ENCODE data around the gene RPRD1B.

The RPRD1B gene

DNA sequence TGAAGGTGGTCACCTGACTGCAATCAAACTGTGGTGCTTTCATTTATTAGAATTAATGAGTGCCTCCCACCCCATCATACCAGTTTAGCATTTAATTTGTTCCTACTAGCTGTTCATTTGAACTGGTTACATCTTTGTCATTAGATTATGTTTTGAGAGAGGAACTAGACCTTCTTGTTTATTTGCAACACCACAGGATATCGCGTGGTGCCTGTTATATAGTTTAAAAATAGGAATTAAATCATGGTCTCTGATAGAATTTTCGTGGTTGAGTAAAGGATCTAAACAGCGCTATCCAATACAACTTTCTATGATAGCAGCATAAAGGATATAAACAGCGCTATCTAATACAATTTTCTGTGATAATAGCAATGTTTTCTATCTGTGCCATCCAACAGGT lies 2.8 kb downstream of the RPRD1B start:
- no peak for DNase-seq (ENCODE audit: low read depth)

DNA sequence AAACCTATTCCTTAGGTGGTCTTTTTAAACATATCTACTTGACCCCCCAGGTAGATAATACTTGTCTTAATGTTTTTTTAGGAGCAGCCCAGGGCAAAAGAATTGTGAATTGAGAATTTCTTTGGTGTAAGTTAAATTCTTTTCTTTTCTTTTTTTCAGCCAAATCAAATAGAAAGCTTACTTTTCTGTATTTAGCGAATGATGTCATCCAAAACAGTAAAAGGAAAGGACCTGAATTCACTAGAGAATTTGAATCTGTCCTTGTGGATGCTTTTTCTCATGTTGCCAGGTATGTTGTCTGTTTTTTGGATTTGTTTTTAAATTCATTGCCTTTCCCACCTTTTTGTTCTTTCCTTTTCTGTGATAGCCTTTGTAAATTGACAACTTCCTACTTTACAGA lies 6.7 kb downstream of the RPRD1B start:
- no peak for DNase-seq (ENCODE audit: low read depth)

DNA sequence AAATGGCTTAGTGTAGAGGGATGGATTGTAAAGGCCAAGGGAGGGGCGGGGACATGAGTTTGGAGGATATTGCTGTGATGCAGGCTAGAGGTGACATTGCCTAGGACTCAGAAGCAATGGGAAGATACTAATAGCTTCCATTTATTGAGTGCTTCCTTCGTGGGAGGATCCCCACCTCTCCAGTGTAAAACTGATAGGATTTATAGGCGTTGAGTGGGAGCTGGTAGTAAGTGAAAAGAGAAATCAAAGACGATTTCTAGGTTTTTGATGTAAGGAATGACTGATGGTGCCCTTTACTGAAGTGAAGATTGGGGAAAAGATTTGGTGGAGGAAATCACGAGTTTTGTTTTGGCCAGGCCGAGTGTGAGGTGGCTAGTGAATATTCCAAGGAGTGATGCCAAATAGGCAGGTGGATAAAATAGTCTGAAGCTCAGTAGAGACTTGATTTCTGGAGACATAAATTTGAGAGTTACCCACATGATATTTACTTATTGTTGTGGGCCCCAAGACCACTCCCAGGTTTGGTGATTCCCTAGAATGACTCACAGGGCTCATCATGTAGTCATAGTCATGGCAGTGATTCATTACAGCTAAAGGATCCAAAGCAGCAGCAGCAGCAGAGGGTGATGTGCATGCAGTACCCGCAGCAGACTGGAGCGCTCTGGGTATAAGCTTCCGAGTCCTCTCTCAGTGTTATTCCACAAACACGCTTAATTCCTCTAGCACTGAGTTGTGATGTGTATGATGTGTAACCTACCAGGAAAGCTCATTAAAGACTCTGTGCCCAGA lies 10.2 kb downstream of the RPRD1B start:
- DNase-seq (ENCODE audit: low read depth), result peak; percentile 85

DNA sequence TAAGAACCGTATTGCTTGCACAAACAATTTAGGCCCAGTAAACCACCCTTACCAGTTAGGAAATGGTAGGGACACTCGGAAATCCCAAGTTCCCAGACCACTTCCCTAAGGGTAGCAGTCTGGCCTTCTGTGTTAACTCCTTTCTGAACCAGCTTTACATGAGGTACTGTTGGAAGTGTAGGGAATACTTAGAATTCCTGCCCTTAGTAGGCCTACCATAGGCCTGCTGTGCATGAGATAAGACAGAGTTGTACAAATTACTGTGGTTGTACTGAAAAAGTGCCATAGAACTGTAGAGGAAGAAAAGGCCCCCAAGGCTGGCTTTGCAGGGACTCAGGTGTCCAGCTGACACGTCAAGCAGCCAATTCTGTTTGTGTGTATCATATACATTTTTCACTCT lies 11.1 kb downstream of the RPRD1B start:
- DNase-seq (ENCODE audit: low read depth), result no peak

DNA sequence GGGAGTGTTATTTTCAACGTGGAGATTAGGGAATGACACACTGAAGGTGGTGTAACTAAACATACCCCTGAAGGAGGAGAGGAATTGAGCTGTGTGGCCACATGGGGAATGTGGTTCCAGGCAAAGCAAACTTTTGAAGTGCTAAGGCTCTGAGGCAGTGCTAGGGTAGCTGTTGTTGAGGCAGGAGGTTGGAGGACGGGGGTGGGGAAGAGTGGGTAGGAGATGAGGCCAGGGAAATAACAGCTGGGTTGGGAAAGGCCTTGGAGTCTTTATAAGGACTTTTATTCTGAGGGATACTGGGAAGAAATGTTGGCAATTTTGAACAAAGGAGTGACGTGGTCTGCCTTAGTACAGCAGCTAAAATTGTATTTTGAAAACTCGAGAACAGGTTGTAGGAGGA lies 13.0 kb downstream of the RPRD1B start:
- DNase-seq (ENCODE audit: low read depth), result no peak

DNA sequence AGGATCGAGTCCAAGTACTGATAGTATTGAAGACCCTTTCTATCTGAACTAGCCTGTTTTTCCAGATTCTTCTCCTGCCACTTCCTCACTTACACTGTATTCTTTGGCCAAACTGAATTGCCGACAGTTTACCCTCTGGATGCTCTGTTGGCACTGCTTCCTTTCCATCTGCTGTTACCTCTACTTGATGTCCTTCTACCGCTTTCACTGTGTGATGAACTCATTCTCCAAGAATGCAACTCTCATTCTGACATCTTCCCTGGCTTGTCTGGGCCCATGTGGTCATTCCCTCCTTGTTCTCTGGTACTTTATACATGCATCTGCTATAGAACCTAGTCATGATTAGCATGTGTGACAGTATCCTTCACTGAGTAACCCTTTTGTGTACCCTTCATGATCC lies 16.3 kb downstream of the RPRD1B start:
- peak; percentile 82 for DNase-seq (ENCODE audit: low read depth)

DNA sequence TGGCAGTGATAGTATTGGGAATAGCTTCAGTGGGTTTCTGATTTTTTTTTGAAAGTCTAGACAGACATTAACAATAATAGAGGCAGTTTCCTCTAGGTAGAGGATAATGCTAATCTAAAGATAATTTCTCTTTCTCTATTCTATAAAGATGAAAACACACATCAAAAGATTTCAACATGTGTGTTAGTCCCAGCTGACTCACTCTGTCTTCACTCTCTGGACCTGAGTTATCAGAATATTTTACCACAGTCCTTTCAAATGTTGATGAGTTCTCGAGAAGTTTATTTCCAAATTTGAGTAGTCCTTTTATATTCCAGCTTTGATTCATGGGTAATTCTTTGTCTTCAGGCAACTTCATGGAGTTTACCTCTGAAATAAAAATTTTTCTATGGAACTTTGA lies 17.1 kb downstream of the RPRD1B start:
- peak; percentile 19 for DNase-seq (ENCODE audit: low read depth)

DNA sequence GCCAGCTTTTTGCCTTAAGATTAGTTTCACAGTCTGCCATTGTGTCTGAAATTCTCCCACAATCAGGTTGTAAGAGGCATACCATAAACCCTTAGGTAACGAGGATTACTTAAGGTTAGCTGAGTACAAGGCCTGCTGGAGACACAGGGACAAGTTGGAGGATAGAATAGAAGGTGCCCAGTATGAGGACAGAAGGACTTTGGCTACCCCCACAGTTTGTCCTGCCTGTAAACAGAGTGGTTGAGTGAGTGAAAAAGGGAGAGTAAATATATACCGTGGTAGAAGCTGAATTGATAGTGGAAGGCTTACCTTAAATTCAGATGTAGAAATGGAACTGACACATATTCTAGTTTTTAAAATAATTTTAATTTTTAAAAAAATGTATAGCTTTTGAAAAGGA lies 19.3 kb downstream of the RPRD1B start:
- DNase-seq (ENCODE audit: low read depth), result no peak

DNA sequence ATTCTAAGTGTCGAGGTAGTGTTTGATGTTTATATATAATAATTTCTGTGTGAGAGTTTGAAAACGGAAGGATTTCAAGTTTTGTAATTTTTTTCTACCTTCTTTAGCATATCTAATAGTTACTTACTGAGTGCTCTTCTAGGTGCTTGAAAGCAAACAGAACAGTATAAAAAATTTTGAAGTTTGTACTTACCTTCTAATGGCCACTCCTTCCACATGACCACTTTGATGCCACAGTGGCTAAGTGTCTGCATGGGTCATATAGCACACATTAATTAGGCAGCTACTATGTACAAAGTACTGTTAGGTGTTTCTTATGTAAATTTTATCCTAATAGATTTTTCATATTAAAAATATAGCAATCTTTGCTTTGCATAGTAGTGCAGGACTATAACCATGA lies 21.1 kb downstream of the RPRD1B start:
- no peak for DNase-seq (ENCODE audit: low read depth)

DNA sequence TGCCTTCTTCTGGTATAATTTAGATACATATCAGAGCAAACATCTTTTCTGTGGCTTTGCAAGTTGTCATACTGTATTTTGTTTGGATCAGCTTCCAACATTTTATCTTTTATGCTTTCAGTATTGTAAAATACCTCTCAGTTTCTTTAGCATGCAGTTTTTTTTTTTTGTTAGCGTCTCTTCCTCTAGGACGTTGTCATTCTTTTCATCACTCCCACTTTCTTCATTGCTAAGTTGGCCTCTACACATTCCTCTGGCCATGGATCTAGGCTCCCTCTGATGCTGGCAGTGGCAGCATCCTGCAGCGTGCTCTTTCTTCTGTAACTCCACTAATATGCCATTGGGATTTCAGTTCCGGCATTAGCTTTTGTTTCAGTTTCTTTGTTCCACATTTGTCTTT lies 21.7 kb downstream of the RPRD1B start:
- no peak for DNase-seq (ENCODE audit: low read depth)

DNA sequence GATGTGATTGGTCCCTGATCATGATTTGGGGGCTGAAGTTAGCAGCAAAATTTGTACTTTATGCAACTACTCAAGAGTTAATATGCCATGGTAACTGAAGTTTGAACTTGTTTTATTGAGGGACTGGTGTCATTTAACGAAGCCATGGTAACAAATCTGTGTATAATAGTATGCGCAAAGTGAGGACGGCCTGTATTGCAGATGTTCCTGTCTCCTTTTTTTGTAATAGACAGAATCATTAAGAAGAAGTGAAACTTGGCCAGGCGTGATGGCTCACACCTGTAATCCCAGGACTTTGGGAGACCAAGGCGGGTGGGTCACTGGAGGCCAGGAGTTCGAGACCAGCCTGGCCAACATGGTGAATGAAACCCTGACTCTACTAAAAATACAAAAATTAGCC lies 22.3 kb downstream of the RPRD1B start:
- DNase-seq (ENCODE audit: low read depth), result no peak

DNA sequence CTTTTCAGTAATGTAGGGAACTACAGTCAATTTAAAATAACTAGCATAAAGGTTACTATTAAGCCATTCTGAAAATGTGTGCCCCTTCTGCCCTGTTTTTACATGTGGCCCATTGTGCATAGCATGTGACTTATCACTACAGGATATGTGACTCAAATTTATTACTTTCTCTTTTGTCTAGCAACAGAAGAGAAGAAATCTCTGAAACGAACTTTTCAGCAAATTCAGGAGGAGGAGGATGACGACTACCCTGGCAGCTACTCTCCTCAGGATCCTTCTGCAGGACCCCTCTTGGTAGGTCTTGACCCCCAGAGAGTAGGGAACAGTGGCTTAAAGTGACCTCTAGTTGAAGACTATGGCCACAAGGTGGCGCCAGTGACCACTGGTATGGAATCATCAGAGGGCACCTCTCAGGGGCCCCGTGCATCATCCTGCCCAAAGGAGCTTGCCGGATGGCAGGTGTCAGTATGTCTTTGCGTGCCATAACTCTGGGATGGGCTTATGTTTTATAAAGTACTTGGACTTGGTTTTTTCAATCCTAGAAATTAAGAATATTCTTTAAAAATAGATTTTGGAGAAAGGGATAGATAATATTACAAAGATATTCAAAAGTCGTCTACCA lies 23.9 kb downstream of the RPRD1B start:
- peak; percentile 73 for DNase-seq (ENCODE audit: low read depth)

DNA sequence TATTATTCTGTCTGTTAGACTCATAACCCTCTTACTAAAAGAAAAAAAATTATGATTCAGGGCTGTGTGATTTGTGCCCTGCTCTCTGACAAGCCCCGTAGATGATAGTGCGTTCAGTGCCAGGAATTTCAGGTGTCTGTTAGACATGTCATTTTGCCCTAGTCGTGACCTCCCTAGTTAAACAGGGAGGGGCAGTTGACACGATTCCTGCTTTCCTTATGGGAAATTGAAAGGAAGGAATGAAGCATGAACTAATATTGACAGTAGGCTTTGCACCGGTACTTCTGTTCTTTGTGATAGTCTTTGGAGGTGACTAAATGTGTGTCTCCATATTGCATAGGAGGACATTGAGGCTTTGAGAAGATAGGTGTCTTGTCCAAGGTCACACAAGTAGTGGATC lies 26.3 kb downstream of the RPRD1B start:
- no peak for DNase-seq (ENCODE audit: low read depth)

DNA sequence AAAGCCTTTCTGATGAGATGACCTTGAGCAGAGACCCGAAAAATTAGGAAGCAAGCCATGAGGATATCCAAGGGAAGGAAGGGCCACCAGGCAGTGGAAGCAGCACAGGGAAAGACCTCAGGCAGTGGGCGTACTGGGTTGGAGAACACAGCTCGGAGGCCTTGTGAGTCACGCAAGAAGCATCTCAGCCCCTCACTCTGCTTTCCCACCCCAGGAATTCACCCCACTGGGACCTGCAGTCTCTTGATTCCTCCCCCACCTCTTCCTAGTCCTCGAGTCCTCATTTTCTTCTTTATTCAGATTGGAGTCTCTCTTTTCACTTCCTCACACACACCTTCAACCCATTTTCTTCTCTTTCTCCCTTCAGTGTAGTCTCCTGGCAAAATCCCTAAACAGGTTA lies 27.0 kb downstream of the RPRD1B start:
- peak; percentile 40 for DNase-seq (ENCODE audit: low read depth)

DNA sequence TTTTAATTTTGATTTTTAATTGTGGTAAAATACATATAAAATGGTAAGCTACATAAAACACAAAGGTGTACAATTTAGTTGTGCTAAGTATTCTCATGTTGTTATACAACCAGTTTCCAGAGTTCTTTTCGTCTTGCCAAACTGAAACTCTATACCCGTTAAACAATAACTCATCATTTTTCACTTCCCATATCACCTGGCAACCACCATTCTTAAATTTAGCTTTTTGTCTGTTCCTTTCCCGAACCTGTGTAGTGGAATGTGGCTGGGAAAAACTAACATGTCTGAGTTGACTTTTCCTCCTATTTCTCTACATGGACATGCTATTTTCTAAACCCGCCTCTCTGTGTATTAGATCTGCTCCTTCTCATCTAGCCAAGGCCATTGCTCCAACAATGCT lies 27.6 kb downstream of the RPRD1B start:
- no peak for DNase-seq (ENCODE audit: low read depth)

DNA sequence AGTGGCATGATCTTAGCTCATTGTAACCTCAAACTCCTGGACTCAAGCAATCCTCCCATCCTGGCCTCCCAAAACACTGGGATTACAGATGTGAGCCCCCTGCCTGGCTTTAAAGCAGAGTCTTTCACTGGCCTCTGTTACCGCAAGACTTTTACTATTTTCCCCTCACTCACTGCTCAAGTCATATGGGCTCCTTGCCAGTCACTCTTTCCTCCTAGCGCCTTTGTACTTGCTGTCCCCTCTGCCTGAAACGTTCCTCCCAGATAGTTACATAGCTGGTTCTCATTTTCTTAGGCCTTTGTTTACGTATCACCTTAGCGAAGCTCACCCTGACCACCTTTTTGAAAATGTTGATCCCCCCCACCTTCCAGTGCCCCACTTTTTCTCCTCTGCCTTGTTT lies 29.3 kb downstream of the RPRD1B start:
- no peak for DNase-seq (ENCODE audit: low read depth)

DNA sequence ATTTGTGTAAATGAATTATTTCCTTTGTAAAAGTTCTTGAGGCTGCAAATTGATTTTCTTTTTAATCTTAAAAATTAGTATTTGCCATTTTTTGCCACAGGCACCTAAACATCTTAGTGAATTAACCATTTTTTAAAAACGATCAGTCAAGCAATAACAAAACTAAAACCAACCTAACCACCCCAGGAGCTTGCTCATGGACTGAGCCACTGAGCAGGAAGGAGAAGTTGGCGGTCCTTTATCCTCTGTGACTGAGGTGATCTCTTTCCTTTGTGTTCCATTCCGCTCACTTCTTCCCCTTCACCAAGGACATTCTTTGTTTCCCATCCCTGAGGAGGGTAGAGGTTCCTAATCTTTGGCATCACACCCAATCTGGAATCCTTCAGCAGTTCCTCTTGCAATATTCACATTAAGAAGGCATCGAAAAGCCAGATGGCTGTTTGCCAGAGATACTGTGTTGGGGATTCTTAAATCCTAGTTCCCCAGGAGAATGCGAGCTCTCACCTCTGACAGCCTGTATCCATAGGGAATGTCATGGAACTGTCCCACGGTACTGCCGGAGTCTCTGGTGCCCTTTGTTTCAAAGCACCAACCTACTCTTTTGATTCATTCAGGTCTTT lies 30.5 kb downstream of the RPRD1B start:
- DNase-seq (ENCODE audit: low read depth), result no peak

DNA sequence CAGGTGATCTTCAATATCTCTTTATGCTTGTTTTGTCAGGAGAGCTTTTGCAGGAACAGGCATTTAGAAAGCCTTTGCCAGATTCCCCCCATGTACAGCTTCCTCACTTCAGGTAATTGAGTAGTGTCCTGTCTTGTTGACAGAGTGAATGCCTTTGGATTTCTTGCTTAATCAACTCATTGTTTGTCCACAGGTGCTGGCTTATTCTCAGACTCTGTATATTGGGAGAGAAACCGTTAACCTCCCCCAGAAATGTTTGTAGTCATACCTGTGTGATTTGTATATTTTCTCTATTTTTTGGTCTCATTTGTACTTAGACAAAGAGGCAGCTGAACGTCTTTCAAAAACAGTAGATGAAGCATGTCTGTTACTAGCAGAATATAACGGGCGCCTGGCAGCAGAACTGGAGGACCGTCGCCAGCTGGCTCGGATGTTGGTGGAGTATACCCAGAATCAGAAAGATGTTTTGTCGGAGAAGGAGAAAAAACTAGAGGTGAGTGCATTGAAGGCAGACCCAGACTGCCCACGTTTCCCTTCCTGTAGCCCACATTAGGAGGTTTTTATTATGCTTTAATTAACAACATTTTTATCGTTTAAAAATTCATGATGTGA lies 32.3 kb downstream of the RPRD1B start:
- no peak for DNase-seq (ENCODE audit: low read depth)

DNA sequence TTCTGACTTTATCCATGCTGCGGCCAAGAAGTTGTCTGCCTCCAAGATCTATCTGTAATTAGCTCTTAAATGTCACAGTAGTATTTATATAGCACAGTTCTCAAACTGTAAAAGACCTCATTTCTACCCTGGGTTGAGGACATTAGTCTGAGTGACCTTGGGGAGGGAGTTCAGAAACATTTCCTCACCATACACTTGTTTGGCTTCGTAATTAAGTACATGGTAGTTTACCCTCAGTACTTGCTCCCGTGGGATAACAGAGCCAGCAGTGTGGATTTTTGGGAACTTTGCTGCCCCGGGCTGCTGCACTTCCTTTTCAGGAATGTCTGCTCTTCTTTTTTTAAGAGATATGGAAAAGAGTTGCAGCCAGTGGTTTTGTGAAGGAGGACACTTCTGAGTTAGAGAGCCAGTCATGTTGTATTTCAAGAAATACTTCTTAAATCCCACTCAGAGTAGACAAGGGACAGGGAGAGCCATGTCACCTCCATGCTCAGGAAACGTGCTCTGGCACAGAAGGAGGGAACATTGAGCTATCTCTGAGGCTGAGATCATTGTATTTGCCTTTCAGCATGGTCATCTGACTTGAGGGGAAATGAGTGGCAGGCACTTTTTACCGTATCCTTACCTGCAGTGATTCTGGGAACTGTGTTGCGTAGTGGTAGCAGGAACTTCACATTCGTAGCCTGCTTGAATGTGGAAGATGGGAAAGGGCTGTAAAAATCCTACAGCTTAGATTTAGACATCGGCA lies 33.6 kb downstream of the RPRD1B start:
- no peak for DNase-seq (ENCODE audit: low read depth)

DNA sequence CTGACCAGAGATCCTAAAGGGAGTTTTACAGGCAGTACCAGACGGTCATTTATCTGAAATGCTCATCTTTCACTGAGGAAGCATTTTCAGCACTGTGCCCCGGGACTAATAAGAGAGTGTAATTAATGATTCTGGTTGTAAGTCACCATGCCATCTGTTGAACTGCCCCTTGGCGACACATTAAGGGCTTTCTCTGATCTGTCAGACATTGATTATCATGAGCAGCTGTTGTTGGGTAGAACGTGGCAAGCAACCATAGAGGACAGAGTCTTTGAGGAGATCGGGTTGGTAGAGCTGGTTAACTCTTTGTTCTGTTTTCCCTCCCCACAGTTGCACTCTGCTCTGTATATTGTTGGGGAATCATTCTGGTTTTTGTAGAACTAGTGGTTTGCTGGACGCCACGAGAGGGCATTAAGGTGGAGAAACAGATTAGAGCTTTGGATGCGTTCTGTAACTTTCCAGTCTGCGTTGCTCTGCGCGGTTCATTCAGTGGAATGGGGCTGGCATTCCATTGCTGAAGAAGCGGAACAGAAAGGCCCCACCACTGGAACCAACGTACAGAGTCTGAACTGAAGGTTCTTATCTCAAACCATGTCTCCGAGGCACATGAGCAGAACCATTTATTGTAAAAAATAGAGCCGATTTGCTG lies 34.3 kb downstream of the RPRD1B start:
- DNase-seq (ENCODE audit: low read depth), result no peak

DNA sequence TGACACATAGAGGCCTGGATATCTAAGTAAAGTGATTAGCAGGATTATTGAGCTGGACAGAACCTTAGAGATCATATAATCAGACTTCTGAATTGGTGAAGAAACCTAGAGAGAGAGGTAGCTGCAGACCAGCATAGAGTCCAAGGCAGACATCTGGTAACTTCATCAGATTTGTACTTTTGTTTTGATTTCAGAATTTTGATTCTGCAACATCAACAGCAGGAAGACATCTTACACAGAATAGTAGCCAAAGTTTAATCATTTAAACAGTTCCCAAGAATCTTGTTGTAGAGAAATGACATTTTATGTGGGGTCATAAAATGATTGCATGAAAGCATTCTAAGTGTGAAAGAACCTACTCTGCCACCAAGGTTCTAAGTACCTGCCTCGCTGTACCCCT lies 39.4 kb downstream of the RPRD1B start:
- DNase-seq (ENCODE audit: low read depth), result no peak

Data from EH (cell line).